Tibial artery (tissue), 4 donors: ENCODE results near the gene SPATA3.

ENCODE experiments used
- DNase-seq, 2 donors: peaks; one replicate each; pipeline ENCODE4 v3.0.0-alpha.2; 2019
- H3K27ac ChIP-seq, 2 donors: fragments of 200-600 bp; sonication (generic) in 1 of 2; 1 replicate in 1 of 2; 2 replicates in 1 of 2; pipeline ENCODE4 v1.5.1; 2018 to 2019; ENCODE audit warnings: mild to moderate bottlenecking in 1 of 2
- H3K27me3 ChIP-seq, 2 donors: fragments of 200-600 bp; sonication (generic) in 1 of 2; one replicate each; pipeline versions ENCODE4 v1.5.1 to v1.6.0; 2016 to 2019
- H3K36me3 ChIP-seq, 3 donors: fragments of 200-600 bp; sonication (generic) in 2 of 3; one replicate each; pipeline ENCODE4 v1.5.1; 2016 to 2019; ENCODE audit warnings: mild to moderate bottlenecking in 2 of 3
- H3K4me1 ChIP-seq, 4 donors: fragments of 200-600 bp; sonication (generic) in 2 of 4; 1 replicate in 3 of 4; 2 replicates in 1 of 4; pipeline ENCODE4 v1.5.1; 2016 to 2019
- H3K4me3 ChIP-seq, 2 donors: fragments of 200-600 bp; sonication (generic) in 1 of 2; 1 replicate in 1 of 2; 2 replicates in 1 of 2; pipeline ENCODE4 v1.5.1; 2018 to 2019; ENCODE audit warnings: mild to moderate bottlenecking in 2 of 2
- H3K9me3 ChIP-seq, 3 donors: fragments of 200-600 bp; sonication (generic) in 1 of 3; one replicate each; pipeline ENCODE4 v1.5.1; 2016 to 2019
- intact Hi-C: fragments of 100-400 bp; cut with DNase I; formaldehyde crosslinking; loops from one replicate; pipeline ENCODE4 v1.15.0; 2023; ENCODE audit warnings: low total_unique reads
- TF ChIP-seq, protein P1 (sequence below), 2 experiments: fragments of 200-600 bp in 1 of 2; fragments of 450-650 bp in 1 of 2; IDR thresholded peaks; one replicate each; pipeline ENCODE4 v1.5.1; 2017 to 2019; ENCODE audit warnings: antibody characterized with exemption in 2 of 2, mild to moderate bottlenecking in 1 of 2, moderate library complexity in 1 of 2

SPATA3 gene

DNA sequence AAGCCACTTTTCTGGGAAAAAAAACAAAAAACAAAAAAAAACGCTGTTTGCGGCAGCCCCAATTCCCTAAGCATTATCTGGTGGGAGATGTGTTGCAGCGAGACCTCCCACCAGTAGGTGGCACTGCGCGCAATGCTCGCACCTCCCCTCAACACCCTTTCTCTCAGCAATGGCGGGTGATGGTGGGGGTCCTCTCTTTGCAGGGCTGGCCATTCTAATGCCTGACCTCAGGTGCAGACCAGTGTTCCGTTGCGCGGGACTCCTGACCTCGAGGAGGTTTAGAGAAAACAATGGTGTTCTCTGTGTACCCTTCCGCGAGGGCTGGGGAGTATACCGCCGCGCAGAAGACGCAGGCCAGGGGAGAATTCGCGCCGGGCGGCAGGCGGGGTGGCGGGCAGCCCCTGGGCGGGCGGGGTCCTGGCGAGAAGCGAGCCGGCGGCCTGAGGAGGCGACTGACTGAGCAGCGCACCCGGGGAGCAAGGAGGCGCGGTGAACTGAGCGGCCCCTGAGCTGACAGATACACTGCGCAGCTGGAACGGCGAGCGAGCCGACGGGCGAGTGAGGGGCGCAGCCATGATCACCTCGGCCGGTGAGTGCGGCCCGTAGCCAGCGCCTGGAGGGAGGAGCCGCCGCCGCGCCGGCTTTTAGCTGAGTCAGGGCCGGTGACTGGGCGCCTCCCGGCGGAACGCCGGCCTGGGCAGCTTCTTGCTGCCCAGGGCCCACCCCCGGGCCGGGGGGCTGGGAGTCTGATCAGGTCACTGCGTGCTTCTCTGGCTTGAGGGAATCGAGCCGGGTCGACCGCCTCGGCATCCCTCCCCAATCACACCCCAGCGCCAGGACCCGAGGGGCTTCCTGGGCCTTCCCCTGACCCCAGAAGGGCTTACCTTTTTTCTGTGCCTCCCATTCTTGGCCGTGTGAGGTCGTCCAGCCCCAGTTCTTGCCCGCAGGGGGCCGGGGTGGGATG lies 60.8 kb downstream of the SPATA3 start, which contains the start of gene PSMD1:
TSS of gene PSMD1 (plus strand) at position 415 of the 964 bp plus-strand sequence. CDS start at position 574, 159 bp downstream.
- DNase-seq, result peak; percentile 91 to 94
- H3K9me3 ChIP-seq, result no peaks in the 10 kb centered on the region
- no peaks in the 10 kb centered on the region for H3K27me3 ChIP-seq
- peaks cover 0 to 39% (median 35%) of the 10 kb centered on the region in 4 donors for H3K4me1 ChIP-seq
- TF ChIP-seq, protein P1, sequence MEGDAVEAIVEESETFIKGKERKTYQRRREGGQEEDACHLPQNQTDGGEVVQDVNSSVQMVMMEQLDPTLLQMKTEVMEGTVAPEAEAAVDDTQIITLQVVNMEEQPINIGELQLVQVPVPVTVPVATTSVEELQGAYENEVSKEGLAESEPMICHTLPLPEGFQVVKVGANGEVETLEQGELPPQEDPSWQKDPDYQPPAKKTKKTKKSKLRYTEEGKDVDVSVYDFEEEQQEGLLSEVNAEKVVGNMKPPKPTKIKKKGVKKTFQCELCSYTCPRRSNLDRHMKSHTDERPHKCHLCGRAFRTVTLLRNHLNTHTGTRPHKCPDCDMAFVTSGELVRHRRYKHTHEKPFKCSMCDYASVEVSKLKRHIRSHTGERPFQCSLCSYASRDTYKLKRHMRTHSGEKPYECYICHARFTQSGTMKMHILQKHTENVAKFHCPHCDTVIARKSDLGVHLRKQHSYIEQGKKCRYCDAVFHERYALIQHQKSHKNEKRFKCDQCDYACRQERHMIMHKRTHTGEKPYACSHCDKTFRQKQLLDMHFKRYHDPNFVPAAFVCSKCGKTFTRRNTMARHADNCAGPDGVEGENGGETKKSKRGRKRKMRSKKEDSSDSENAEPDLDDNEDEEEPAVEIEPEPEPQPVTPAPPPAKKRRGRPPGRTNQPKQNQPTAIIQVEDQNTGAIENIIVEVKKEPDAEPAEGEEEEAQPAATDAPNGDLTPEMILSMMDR (IDR thresholded peaks at IDR 0.05), result peak; percentile 90 to 96
- H3K36me3 ChIP-seq, result peaks cover 0 to 7% (median 3%) of the 10 kb centered on the region in 3 donors
- peak within 1 kb of the TSS; percentile 94 to 100 for H3K4me3 ChIP-seq
- intact Hi-C loops, result no loop called here
- H3K27ac ChIP-seq, result peak within 1 kb of the TSS; percentile 82 to 91

DNA sequence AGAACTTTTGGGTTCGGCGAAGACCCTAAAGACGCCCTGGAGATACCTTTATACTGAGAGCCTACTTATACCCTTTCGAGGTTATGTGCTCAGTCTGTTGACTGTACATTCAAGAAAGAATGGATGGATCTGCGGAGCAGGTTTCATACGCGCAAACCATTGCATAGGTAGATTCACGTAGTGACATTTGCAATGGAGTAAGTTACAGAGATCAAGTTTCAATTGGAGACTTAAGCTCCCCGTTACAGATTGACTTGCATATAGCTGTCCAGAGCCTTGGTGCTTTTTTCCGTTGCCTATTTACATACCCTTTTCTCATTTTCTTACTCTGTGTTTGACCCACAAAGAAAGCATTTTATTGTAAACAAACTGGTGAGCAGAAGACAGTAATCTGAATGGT lies 61.7 kb downstream of the SPATA3 start:
- TF ChIP-seq, protein P1 (IDR thresholded peaks at IDR 0.05), result no peak
- Histone ChIP-seq H3K27ac (peak overlapping the region; percentile 82 to 91), H3K36me3 (peaks cover 0 to 13% (median 11%) of the 10 kb centered on the region in 3 donors), H3K4me1 (peaks cover 0 to 34% (median 28%) of the 10 kb centered on the region in 4 donors), H3K27me3 (no peaks in the 10 kb centered on the region), H3K4me3 (peak overlapping the region; percentile 94 to 100), H3K9me3 (no peaks in the 10 kb centered on the region)
- intact Hi-C loops, result no loop called here
- DNase-seq, result no peak
